ENCODE data around the gene RNF130. TPM values are rescaled to one million over a fixed set of nuclear protein-coding genes. Genes with fewer than 3 reads are reported as not detected.

Gene RNF130
- total and polyA plus RNA-seq, 9 of the 15 experiments (the other 6 are each of a cell fraction or from before 2014, with no cell fraction given) = 5.8 to 39.4 (median 27.1) TPM

DNA sequence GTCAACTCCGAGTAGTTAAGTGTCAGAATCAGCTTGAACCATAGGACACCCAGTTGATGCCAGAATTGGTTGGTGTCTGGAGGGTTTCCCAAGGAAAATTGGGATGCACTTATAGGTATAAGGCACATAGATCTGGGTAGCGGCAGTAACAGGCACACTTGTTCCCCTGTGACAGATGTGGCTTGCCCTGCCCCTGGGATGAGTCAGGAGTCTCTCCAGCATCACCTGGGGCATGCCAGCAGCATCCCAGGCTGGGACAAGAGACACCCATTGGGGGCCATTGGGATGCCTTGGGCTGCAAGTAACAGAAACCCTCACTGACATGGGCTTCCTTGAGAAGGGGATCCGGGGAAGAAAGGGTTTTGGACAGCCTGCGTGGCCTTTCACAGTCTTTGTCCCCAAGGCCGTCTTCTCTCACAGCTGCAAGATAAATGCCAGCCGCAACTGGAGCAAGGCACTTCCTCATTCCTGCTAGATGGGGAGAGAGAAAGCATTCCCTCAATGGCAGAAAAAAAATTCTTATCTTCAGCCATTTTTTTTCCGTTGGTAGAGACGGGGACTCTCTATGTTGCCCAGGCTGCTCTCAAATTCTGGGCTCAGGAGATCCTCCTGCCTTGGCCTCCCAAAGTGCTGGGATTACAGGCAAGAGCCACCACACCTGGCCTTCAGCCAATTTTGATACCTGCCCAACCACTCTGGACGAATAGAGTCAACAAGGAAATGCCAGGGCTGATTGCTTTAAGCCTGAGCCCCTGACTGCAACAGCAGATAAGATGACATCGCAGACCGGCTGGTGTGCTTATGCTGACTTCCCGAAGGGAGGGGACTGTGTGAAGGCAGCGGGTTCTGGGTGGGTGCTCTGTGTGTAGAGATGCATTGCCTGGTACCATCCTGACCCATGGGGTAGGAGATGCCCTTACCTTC is 13.3 kb upstream of the RNF130 start (continued):
- no peak for TF ChIP-seq CREBBP (IDR thresholded peaks at IDR 0.05; ENCODE audit: low read depth, low read length)
- TF ChIP-seq SOX6 (IDR thresholded peaks at IDR 0.05) = peak; percentile 66; the same call in 1 of the 2 replicates
- peak in 1 of 2 experiments; percentile 65; a peak in 1 of 4 replicates for TF ChIP-seq ZNF639 (CRISPR knock-in tag; conservative IDR thresholded peaks at IDR 0.05 in 1 of 2, IDR thresholded peaks at IDR 0.05 in 1 of 2)
- TF ChIP-seq NFXL1 (CRISPR knock-in tag; IDR thresholded peaks at IDR 0.05) = no peak
- peak; percentile 10; the same call in 1 of the 2 replicates for TF ChIP-seq NFE2 (IDR thresholded peaks at IDR 0.05; ENCODE audit: low read depth)
- TF ChIP-seq SIRT6 (IDR thresholded peaks at IDR 0.05; ENCODE audit: low read depth, low read length) = no peak
- 0 out of 4 replicates have a peak, but pooled peaks of 1 of the 2 experiments have one; percentile 35 for TF ChIP-seq MAZ (CRISPR knock-in tag; conservative IDR thresholded peaks at IDR 0.05 in 1 of 2, IDR thresholded peaks at IDR 0.05 in 1 of 2)
- TF ChIP-seq BCL6 (CRISPR knock-in tag; IDR thresholded peaks at IDR 0.05) = no peak
- TF ChIP-seq E2F5 (CRISPR knock-in tag; IDR thresholded peaks at IDR 0.05) = no peak
- TF ChIP-seq, protein P1, sequence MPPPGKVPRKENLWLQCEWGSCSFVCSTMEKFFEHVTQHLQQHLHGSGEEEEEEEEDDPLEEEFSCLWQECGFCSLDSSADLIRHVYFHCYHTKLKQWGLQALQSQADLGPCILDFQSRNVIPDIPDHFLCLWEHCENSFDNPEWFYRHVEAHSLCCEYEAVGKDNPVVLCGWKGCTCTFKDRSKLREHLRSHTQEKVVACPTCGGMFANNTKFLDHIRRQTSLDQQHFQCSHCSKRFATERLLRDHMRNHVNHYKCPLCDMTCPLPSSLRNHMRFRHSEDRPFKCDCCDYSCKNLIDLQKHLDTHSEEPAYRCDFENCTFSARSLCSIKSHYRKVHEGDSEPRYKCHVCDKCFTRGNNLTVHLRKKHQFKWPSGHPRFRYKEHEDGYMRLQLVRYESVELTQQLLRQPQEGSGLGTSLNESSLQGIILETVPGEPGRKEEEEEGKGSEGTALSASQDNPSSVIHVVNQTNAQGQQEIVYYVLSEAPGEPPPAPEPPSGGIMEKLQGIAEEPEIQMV (tag; conservative IDR thresholded peaks at IDR 0.05; ENCODE audit: low read depth) = no peak
- TF ChIP-seq PYGO2 (tag; IDR thresholded peaks at IDR 0.05) = 0 out of 2 replicates have a peak, but pooled peaks have one; percentile 10
- TF ChIP-seq SMARCE1 (IDR thresholded peaks at IDR 0.05) = peak; percentile 73; the same call in 1 of the 2 replicates
- TF ChIP-seq JUND (IDR thresholded peaks at IDR 0.05; ENCODE audit: borderline replicate concordance, low read depth, low read length) = peak; percentile 4; the same call in 1 of the 2 replicates
- peak; percentile 13; the same call in 1 of the 3 replicates for TF ChIP-seq JUND (tag; IDR thresholded peaks at IDR 0.05; ENCODE audit: borderline replicate concordance, low read depth, low read length)
- TF ChIP-seq SMARCC2 (IDR thresholded peaks at IDR 0.05; ENCODE audit: low read depth) = peak; percentile 45; the same call in 1 of the 2 replicates
- TF ChIP-seq EP400 (IDR thresholded peaks at IDR 0.05) = no peak
- TF ChIP-seq, protein P2, sequence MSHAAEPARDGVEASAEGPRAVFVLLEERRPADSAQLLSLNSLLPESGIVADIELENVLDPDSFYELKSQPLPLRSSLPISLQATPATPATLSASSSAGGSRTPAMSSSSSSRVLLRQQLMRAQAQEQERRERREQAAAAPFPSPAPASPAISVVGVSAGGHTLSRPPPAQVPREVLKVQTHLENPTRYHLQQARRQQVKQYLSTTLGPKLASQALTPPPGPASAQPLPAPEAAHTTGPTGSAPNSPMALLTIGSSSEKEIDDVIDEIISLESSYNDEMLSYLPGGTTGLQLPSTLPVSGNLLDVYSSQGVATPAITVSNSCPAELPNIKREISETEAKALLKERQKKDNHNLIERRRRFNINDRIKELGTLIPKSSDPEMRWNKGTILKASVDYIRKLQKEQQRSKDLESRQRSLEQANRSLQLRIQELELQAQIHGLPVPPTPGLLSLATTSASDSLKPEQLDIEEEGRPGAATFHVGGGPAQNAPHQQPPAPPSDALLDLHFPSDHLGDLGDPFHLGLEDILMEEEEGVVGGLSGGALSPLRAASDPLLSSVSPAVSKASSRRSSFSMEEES (CRISPR knock-in tag; IDR thresholded peaks at IDR 0.05) = no peak
- TF ChIP-seq BACH1 (tag; IDR thresholded peaks at IDR 0.05) = 0 out of 2 replicates have a peak, but pooled peaks have one; percentile 21
- TF ChIP-seq NR2C2 (CRISPR knock-in tag; IDR thresholded peaks at IDR 0.05) = no peak
- TF ChIP-seq NR2C2 (tag; IDR thresholded peaks at IDR 0.05) = no peak
- no peak for TF ChIP-seq ZNF347 (CRISPR knock-in tag; IDR thresholded peaks at IDR 0.05; ENCODE audit: low read depth)
- TF ChIP-seq DPF2 (IDR thresholded peaks at IDR 0.05) = peak; percentile 79
